Caco-2 (cell line): ENCODE measurements around the gene UGP2. TPM values are rescaled to one million over a fixed set of nuclear protein-coding genes. Genes with fewer than 3 reads are reported as not detected.

Source experiments
- BruUV-seq: library from RNA; stranded (reverse); fragments of 400-500 nt; replicated peaks from 2 replicates; lab custom pipeline; 2021; lab: Mats Ljungman, UMichigan
- CTCF ChIA-PET: fragments of 300-600 bp; sonication (Branson Sonifier 250); formaldehyde crosslinking; loops from one replicate; lab custom pipeline; 2022; ENCODE audit warnings: antibody characterized with exemption; lab: Charles Lee
- POLR2A ChIA-PET: fragments of 300-600 bp; sonication (Branson Sonifier 250); formaldehyde crosslinking; loops from one replicate; lab custom pipeline; 2022; ENCODE audit warnings: antibody characterized with exemption; lab: Charles Lee
- DNase-seq, 2 experiments: peaks; one replicate each; pipeline versions ENCODE4 v3.0.0 to v3.0.0-alpha.2; 2020 to 2022
- H3K27me3 ChIP-seq: replicated peaks from 2 replicates; pipeline ENCODE4 v1.6.0; 2011; ENCODE audit warnings: low read length; ENCODE audit not compliant: control insufficient read depth, insufficient read depth
- H3K36me3 ChIP-seq: 2 replicates; pipeline ENCODE4 v1.5.1; 2011; ENCODE audit warnings: low read length; ENCODE audit not compliant: control insufficient read depth, insufficient read depth
- H3K4me1 ChIP-seq: fragments of 250-450 bp; sonication (Bioruptor Pico); 2 replicates; pipeline ENCODE4 v1.5.1; 2020; ENCODE audit warnings: mild to moderate bottlenecking
- H3K4me3 ChIP-seq: 2 replicates; pipeline ENCODE4 v1.5.1; 2011; ENCODE audit warnings: low read depth, mild to moderate bottlenecking, control low read depth, low read length
- H3K9me3 ChIP-seq: fragments of 250-450 bp; sonication (Bioruptor Pico); 2 replicates; pipeline ENCODE4 v1.5.1; 2020; ENCODE audit warnings: mild to moderate bottlenecking, moderate library complexity
- H3K27ac Mint-ChIP-seq: one replicate; pipeline ENCODE4 v1.8.0; 2022; ENCODE audit warnings: mixed read lengths; ENCODE audit not compliant: unreplicated experiment
- H3K27me3 Mint-ChIP-seq: one replicate; pipeline ENCODE4 v1.8.0; 2022; ENCODE audit warnings: mixed read lengths; ENCODE audit not compliant: insufficient read depth, unreplicated experiment
- H3K36me3 Mint-ChIP-seq: one replicate; pipeline ENCODE4 v1.8.0; 2022; ENCODE audit warnings: mild to moderate bottlenecking, mixed read lengths; ENCODE audit not compliant: insufficient read depth, unreplicated experiment
- H3K4me1 Mint-ChIP-seq: one replicate; pipeline ENCODE4 v1.8.0; 2022; ENCODE audit warnings: low read depth, mixed read lengths; ENCODE audit not compliant: unreplicated experiment
- H3K4me3 Mint-ChIP-seq: one replicate; pipeline ENCODE4 v1.8.0; 2022; ENCODE audit warnings: mild to moderate bottlenecking, moderate library complexity, mixed read lengths; ENCODE audit not compliant: unreplicated experiment
- H3K9me3 Mint-ChIP-seq: one replicate; pipeline ENCODE4 v1.8.0; 2022; ENCODE audit warnings: mixed read lengths; ENCODE audit not compliant: unreplicated experiment
- intact Hi-C: fragments of 100-400 bp; cut with micrococcal nuclease; formaldehyde crosslinking; loops from one replicate; pipeline ENCODE4 v1.10.0; 2022; ENCODE audit not compliant: unreplicated experiment
- total RNA-seq: library from RNA; stranded (reverse); gene quantifications from 2 replicates; pipeline ENCODE4 v1.2.3, GENCODE V29; 2022
- TF ChIP-seq, protein P1 (sequence below), 2 experiments: fragments of 200-600 bp in 1 of 2; IDR thresholded peaks; 1 replicate in 1 of 2; 2 replicates in 1 of 2; pipeline versions ENCODE4 v1.5.1 to v1.8.0; 2011 to 2022; ENCODE audit warnings: antibody characterized with exemption in 1 of 2, control low read depth in 1 of 2, inconsistent platforms in 1 of 2, low read depth in 1 of 2, low read length in 1 of 2, mild to moderate bottlenecking in 1 of 2, moderate library complexity in 1 of 2; ENCODE audit not compliant: insufficient read depth in 1 of 2, severe bottlenecking in 1 of 2, unreplicated experiment in 1 of 2

The UGP2 gene
- total RNA-seq, 1 experiment from 2014 or later = 307 TPM

DNA sequence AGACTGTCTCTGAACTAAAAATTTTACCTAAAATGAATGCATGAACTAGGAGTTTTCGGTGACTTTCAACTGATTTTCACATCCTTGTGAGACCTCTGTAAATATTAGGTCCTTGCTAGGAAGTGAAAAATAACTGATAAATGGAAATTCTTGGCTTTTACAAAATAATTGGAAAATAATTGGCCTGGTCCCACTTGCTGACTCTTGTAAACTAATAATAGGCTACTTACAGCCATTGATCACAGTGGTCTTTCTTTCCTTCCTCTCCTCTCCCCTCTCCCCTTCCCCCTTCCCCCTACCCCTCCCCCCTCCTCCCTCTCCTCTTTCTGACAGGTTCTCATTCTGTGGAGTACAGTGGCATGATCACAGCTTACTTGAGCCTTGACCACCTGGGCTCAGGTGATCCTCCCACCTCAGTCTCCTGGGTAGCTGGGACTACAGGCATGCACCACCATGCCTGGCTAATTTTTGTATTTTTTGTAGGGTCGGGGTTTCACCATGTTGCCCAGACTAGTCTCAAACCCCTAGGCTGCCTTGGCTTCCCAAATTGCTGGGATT is 38.3 kb downstream of the UGP2 start:
- H3K36me3 Mint-ChIP-seq = peaks cover 86% of the 10 kb centered on the region
- H3K27ac Mint-ChIP-seq = no peak overlapping the region
- H3K4me3 ChIP-seq = no peak overlapping the region
- no peaks in the 10 kb centered on the region for H3K9me3 Mint-ChIP-seq
- ChIA-PET CTCF (no interaction called here), POLR2A (no interaction called here)
- TF ChIP-seq, protein P1, sequence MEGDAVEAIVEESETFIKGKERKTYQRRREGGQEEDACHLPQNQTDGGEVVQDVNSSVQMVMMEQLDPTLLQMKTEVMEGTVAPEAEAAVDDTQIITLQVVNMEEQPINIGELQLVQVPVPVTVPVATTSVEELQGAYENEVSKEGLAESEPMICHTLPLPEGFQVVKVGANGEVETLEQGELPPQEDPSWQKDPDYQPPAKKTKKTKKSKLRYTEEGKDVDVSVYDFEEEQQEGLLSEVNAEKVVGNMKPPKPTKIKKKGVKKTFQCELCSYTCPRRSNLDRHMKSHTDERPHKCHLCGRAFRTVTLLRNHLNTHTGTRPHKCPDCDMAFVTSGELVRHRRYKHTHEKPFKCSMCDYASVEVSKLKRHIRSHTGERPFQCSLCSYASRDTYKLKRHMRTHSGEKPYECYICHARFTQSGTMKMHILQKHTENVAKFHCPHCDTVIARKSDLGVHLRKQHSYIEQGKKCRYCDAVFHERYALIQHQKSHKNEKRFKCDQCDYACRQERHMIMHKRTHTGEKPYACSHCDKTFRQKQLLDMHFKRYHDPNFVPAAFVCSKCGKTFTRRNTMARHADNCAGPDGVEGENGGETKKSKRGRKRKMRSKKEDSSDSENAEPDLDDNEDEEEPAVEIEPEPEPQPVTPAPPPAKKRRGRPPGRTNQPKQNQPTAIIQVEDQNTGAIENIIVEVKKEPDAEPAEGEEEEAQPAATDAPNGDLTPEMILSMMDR (IDR thresholded peaks at IDR 0.05; ENCODE audit: insufficient read depth in 1 of 2, low read depth in 1 of 2, low read length in 1 of 2, severe bottlenecking in 1 of 2, unreplicated experiment in 1 of 2) = no peak
- H3K4me3 Mint-ChIP-seq = no peak overlapping the region
- peaks cover 11% of the 10 kb centered on the region; the same call in 1 of the 2 replicates for H3K4me1 ChIP-seq
- no TSS peak for BruUV-seq
- H3K36me3 ChIP-seq = no peaks in the 10 kb centered on the region
- no peaks in the 10 kb centered on the region for H3K27me3 Mint-ChIP-seq
- no peaks in the 10 kb centered on the region for H3K9me3 ChIP-seq
- no peaks in the 10 kb centered on the region for H3K27me3 ChIP-seq
- peaks cover 12% of the 10 kb centered on the region for H3K4me1 Mint-ChIP-seq
- intact Hi-C loops = no loop called here
- no peak for DNase-seq

DNA sequence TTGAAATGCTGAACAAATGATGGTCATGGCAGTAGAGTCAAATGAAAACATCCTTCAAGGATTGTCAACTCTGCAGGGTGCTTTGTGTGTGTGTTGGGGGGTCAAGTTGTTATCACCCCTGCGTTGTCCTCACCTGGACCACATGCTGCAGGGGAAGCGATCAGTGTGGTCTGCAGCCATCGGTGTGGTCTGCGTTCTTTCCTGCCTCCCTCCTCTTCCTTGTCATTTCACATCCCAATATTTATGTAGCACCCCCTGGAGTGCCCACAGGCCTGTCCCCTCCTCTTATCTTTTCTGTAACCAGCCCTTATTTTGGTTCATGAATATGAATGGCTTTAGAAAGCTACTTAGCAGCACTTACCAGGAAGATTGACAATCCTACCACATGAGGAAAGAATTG is 38.9 kb downstream of the UGP2 start:
- no peaks in the 10 kb centered on the region for H3K27me3 ChIP-seq
- peaks cover 12% of the 10 kb centered on the region for H3K4me1 Mint-ChIP-seq
- no peaks in the 10 kb centered on the region for H3K9me3 ChIP-seq
- peaks cover 11% of the 10 kb centered on the region; the same call in 1 of the 2 replicates for H3K4me1 ChIP-seq
- no peaks in the 10 kb centered on the region for H3K36me3 ChIP-seq
- DNase-seq = no peak
- ChIA-PET CTCF (no interaction called here), POLR2A (no interaction called here)
- TF ChIP-seq, protein P1 (IDR thresholded peaks at IDR 0.05; ENCODE audit: insufficient read depth in 1 of 2, low read depth in 1 of 2, low read length in 1 of 2, severe bottlenecking in 1 of 2, unreplicated experiment in 1 of 2) = no peak
- H3K4me3 ChIP-seq = no peak overlapping the region
- no TSS peak for BruUV-seq
- H3K36me3 Mint-ChIP-seq = peaks cover 86% of the 10 kb centered on the region
- no peaks in the 10 kb centered on the region for H3K9me3 Mint-ChIP-seq
- peak overlapping the region; percentile 28 for H3K27ac Mint-ChIP-seq
- H3K27me3 Mint-ChIP-seq = no peaks in the 10 kb centered on the region
- no peak overlapping the region for H3K4me3 Mint-ChIP-seq
- intact Hi-C loops = no loop called here

DNA sequence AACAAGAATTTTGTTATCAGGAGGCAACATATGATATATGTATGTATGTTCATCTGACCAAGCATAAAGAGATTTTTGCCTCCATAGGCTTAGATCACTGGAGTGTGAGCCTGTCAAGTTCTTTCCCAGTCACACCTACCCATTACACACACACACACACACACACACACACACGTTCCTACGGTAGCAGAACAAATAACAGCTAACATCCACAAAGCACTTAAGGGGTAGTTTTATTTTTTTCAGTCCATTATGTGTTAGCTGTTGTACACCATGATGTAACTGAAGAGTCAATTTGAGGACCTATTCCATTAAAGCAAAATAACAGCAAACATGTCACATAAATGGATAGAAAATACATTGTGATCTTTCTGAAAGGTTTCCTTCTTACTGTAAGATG is 39.5 kb downstream of the UGP2 start:
- no peaks in the 10 kb centered on the region for H3K9me3 Mint-ChIP-seq
- no TSS peak for BruUV-seq
- TF ChIP-seq, protein P1 (IDR thresholded peaks at IDR 0.05; ENCODE audit: insufficient read depth in 1 of 2, low read depth in 1 of 2, low read length in 1 of 2, severe bottlenecking in 1 of 2, unreplicated experiment in 1 of 2) = no peak
- Histone ChIP-seq H3K27me3 (no peaks in the 10 kb centered on the region), H3K9me3 (no peaks in the 10 kb centered on the region), H3K36me3 (no peaks in the 10 kb centered on the region), H3K4me3 (no peak overlapping the region), H3K4me1 (peaks cover 11% of the 10 kb centered on the region; the same call in 1 of the 2 replicates)
- no peaks in the 10 kb centered on the region for H3K27me3 Mint-ChIP-seq
- peaks cover 12% of the 10 kb centered on the region for H3K4me1 Mint-ChIP-seq
- POLR2A ChIA-PET = no interaction called here
- CTCF ChIA-PET = no interaction called here
- no peak for DNase-seq
- peak overlapping the region; percentile 28 for H3K27ac Mint-ChIP-seq
- H3K4me3 Mint-ChIP-seq = no peak overlapping the region
- intact Hi-C loops = no loop called here
- peaks cover 83% of the 10 kb centered on the region for H3K36me3 Mint-ChIP-seq
